Activated CD4-positive, CD25-positive, alpha-beta regulatory T cell treated with anti-CD3 and anti-CD28 coated beads, Interleukin-2, amount 50 U/mL, for 24 hours (primary cell): ENCODE results near the gene BPIFB2.
"Not testable (repeated sequence)": the region's sequence is repeated elsewhere in the genome, so short reads cannot be mapped to it uniquely, and the experiment has no call there.

Experiments used
- ATAC-seq, 2 donors: fragments of 150-1000 bp; cut with Tn5 transposase; one replicate each; pipeline ENCODE4 v1.10.0; 2021; ENCODE audit warnings: mild to moderate bottlenecking in 1 of 2, moderate library complexity in 1 of 2

The BPIFB2 gene

GRCh38 chr20:33042983-33043730, 35.7 kb downstream of the BPIFB2 start:
- ATAC-seq = no peak

- ATAC-seq = no peak
Measured at GRCh38 chr20:33043731-33044181, 36.3 kb downstream of the BPIFB2 start.

GRCh38 chr20:33045129-33045721, 37.7 kb downstream of the BPIFB2 start:
- ATAC-seq = not testable (repeated sequence)

GRCh38 chr20:33046412-33046811, 38.9 kb downstream of the BPIFB2 start:
- no peak for ATAC-seq

GRCh38 chr20:33051333-33051732, 43.8 kb downstream of the BPIFB2 start:
- ATAC-seq = no peak

- no peak for ATAC-seq
Measured at GRCh38 chr20:33053291-33054106, 46.0 kb downstream of the BPIFB2 start, which contains the start of gene BPIFB3. Gene BPIFB3 (plus strand): TSS chr20:33053903. CDS start chr20:33055436, 1,533 bp downstream.

- ATAC-seq = no peak
Measured at GRCh38 chr20:33054381-33054780, 46.9 kb downstream of the BPIFB2 start.

- no peak for ATAC-seq
Measured at GRCh38 chr20:33054791-33055190, 47.3 kb downstream of the BPIFB2 start.

- no peak for ATAC-seq
Measured at GRCh38 chr20:33059136-33059535, 51.6 kb downstream of the BPIFB2 start.

- ATAC-seq = no peak
Measured at GRCh38 chr20:33059741-33060390, 52.4 kb downstream of the BPIFB2 start.

GRCh38 chr20:33061658-33062028, 54.1 kb downstream of the BPIFB2 start:
- no peak for ATAC-seq

- ATAC-seq = no peak
Measured at GRCh38 chr20:33062105-33062824, 54.8 kb downstream of the BPIFB2 start.

GRCh38 chr20:33062825-33063149, 55.3 kb downstream of the BPIFB2 start:
- ATAC-seq = no peak

- no peak for ATAC-seq
Measured at GRCh38 chr20:33063271-33063670, 55.8 kb downstream of the BPIFB2 start.

GRCh38 chr20:33064572-33065287, 57.2 kb downstream of the BPIFB2 start:
- ATAC-seq = no peak

- ATAC-seq = no peak
Measured at GRCh38 chr20:33065785-33066184, 58.3 kb downstream of the BPIFB2 start.

- ATAC-seq = no peak
Measured at GRCh38 chr20:33067806-33068205, 60.3 kb downstream of the BPIFB2 start.

GRCh38 chr20:33068251-33068939, 60.9 kb downstream of the BPIFB2 start:
- ATAC-seq = no peak

GRCh38 chr20:33069673-33070072, 62.2 kb downstream of the BPIFB2 start:
- ATAC-seq = no peak

GRCh38 chr20:33070111-33071053, 62.9 kb downstream of the BPIFB2 start:
- no peak for ATAC-seq
